ENCODE measurements around the gene DHX34.

DNA sequence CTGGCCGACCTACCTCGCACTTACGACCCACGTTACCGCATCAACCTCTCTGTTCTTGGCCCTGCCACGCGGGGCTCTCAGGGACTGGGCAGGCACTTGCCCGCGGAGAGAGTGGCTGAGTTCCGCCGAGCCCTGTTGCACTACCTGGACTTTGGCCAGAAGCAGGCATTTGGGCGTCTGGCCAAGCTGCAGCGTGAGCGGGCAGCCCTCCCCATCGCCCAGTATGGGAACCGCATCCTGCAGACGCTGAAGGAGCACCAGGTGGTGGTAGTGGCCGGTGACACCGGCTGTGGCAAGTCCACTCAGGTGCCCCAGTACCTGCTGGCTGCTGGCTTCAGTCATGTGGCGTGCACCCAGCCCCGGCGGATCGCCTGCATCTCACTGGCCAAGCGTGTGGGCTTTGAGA lies 4.2 kb downstream of the DHX34 start:
- TF ChIP-seq, protein P1, sequence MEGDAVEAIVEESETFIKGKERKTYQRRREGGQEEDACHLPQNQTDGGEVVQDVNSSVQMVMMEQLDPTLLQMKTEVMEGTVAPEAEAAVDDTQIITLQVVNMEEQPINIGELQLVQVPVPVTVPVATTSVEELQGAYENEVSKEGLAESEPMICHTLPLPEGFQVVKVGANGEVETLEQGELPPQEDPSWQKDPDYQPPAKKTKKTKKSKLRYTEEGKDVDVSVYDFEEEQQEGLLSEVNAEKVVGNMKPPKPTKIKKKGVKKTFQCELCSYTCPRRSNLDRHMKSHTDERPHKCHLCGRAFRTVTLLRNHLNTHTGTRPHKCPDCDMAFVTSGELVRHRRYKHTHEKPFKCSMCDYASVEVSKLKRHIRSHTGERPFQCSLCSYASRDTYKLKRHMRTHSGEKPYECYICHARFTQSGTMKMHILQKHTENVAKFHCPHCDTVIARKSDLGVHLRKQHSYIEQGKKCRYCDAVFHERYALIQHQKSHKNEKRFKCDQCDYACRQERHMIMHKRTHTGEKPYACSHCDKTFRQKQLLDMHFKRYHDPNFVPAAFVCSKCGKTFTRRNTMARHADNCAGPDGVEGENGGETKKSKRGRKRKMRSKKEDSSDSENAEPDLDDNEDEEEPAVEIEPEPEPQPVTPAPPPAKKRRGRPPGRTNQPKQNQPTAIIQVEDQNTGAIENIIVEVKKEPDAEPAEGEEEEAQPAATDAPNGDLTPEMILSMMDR (conservative IDR thresholded peaks at IDR 0.05) = no peak
- no peak for TF ChIP-seq EZH2 (IDR thresholded peaks at IDR 0.05; ENCODE audit: low read depth)

Measured in PC-9 (cell line).